Esophagus muscularis mucosa (tissue), 4 donors: ENCODE measurements around the gene C4orf50. TPM values are rescaled to one million over a fixed set of nuclear protein-coding genes. Genes with fewer than 3 reads are reported as not detected.

ENCODE experiments used
- DNase-seq: peaks from one replicate; pipeline ENCODE4 v3.0.0-alpha.2; 2017; ENCODE audit errors: extremely low spot score
- H3K27ac ChIP-seq, 4 donors: fragments of 200-600 bp; sonication (generic); replicated peaks in 1 of 4; 1 replicate in 3 of 4; 2 replicates in 1 of 4; pipeline ENCODE4 v1.5.1; 2016 to 2019; ENCODE audit warnings: mild to moderate bottlenecking in 1 of 4
- H3K27me3 ChIP-seq, 4 donors: fragments of 200-600 bp; sonication (generic); one replicate each; pipeline versions ENCODE4 v1.5.1 to v1.6.0; 2016 to 2019
- H3K36me3 ChIP-seq, 4 donors: fragments of 200-600 bp; sonication (generic); one replicate each; pipeline ENCODE4 v1.5.1; 2016 to 2019
- H3K4me1 ChIP-seq, 4 donors: fragments of 200-600 bp; sonication (generic); one replicate each; pipeline ENCODE4 v1.5.1; 2016 to 2019
- H3K4me3 ChIP-seq, 4 donors: fragments of 200-600 bp; sonication (generic); 1 replicate in 2 of 4; 2 replicates in 2 of 4; pipeline ENCODE4 v1.5.1; 2016 to 2019; ENCODE audit warnings: mild to moderate bottlenecking in 4 of 4, moderate library complexity in 1 of 4
- H3K9me3 ChIP-seq, 4 donors: fragments of 200-600 bp; sonication (generic); 1 replicate in 3 of 4; 2 replicates in 1 of 4; pipeline ENCODE4 v1.5.1; 2016 to 2019
- EP300 ChIP-seq: sonication (generic); formaldehyde crosslinking; IDR thresholded peaks from one replicate; pipeline ENCODE4 v1.6.1; 2017; ENCODE audit warnings: antibody characterized with exemption
- POLR2A ChIP-seq: fragments of 450-650 bp; IDR thresholded peaks from one replicate; pipeline ENCODE4 v1.6.1; 2017; ENCODE audit warnings: antibody characterized with exemption, moderate library complexity, mild to moderate bottlenecking, low read depth
- POLR2AphosphoS5 ChIP-seq, 2 donors: sonication (generic); formaldehyde crosslinking; IDR thresholded peaks; one replicate each; pipeline ENCODE4 v1.6.1; 2017; ENCODE audit warnings: antibody characterized with exemption in 2 of 2
- WGBS: methylation state at CpG from one replicate; pipeline ENCODE4 v1.1.5; 2018; 5-methylcytosine and 5-hydroxymethylcytosine counted together
- intact Hi-C: fragments of 100-400 bp; cut with DNase I; formaldehyde crosslinking; loops from one replicate; pipeline ENCODE4 v1.15.1; 2023
- total RNA-seq, 4 donors: library from RNA; depleted of rRNA; stranded (reverse); fragments of >200 nt; gene quantifications; one replicate each; pipeline versions ENCODE4 v1.1.0 to v1.2.1, GENCODE V29; 2016
- TF ChIP-seq, protein P1 (sequence below), 3 experiments: fragments of 200-600 bp in 2 of 3; fragments of 450-650 bp in 1 of 3; sonication (generic) in 2 of 3; IDR thresholded peaks; one replicate each; pipeline ENCODE4 v1.5.1; 2017 to 2019; ENCODE audit warnings: antibody characterized with exemption in 3 of 3, mild to moderate bottlenecking in 2 of 3, moderate library complexity in 1 of 3

C4orf50 gene
- total RNA-seq, 4 donors from 2014 or later = 0.11 to 0.42 (median 0.26) TPM

- no peak overlapping the region for H3K4me3 ChIP-seq
- no peaks in the 10 kb centered on the region for H3K36me3 ChIP-seq
- no peaks in the 10 kb centered on the region for H3K4me1 ChIP-seq
- no peak for DNase-seq
- no peaks in the 10 kb centered on the region for H3K9me3 ChIP-seq
- 47% methylated on average over 9 of the region's 9 CpGs for WGBS
- TF ChIP-seq POLR2A (no peak), EP300 (no peak), POLR2AphosphoS5 (IDR thresholded peaks at IDR 0.05) (no peak)
- TF ChIP-seq, protein P1, sequence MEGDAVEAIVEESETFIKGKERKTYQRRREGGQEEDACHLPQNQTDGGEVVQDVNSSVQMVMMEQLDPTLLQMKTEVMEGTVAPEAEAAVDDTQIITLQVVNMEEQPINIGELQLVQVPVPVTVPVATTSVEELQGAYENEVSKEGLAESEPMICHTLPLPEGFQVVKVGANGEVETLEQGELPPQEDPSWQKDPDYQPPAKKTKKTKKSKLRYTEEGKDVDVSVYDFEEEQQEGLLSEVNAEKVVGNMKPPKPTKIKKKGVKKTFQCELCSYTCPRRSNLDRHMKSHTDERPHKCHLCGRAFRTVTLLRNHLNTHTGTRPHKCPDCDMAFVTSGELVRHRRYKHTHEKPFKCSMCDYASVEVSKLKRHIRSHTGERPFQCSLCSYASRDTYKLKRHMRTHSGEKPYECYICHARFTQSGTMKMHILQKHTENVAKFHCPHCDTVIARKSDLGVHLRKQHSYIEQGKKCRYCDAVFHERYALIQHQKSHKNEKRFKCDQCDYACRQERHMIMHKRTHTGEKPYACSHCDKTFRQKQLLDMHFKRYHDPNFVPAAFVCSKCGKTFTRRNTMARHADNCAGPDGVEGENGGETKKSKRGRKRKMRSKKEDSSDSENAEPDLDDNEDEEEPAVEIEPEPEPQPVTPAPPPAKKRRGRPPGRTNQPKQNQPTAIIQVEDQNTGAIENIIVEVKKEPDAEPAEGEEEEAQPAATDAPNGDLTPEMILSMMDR (IDR thresholded peaks at IDR 0.05) = no peak
- no peak overlapping the region for H3K27ac ChIP-seq
- intact Hi-C loops = no loop called here
- H3K27me3 ChIP-seq = peaks cover 0 to 64% (median 0%) of the 10 kb centered on the region in 4 donors
These were observed 86.7 kb downstream of the C4orf50 start for GRCh38 chr4:5931526-5931925.

DNA sequence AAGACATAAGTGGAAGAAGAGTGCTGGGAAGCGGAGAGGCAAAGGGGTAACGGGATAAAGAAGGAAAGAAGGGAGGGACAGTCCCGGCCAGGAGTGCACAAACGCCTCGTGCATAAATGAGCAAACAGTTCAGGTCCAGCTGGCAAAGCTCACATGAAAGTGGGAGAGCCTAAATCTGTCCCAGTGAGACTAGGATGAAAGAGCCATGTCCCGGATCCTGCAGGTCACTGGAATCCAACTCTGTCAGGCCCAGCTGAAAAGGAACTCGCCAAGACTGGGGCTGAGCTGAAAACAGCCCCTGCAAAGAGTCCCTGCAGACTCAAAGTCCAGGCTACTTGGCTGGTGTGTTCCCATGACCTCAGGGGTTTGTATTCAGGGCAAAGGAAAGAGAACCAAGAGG is 87.4 kb downstream of the C4orf50 start:
- no peak for DNase-seq
- H3K9me3 ChIP-seq = no peaks in the 10 kb centered on the region
- 71% methylated on average over 7 of the region's 7 CpGs for WGBS
- peaks cover 0 to 67% (median 0%) of the 10 kb centered on the region in 4 donors for H3K27me3 ChIP-seq
- H3K27ac ChIP-seq = no peak overlapping the region
- no peak overlapping the region for H3K4me3 ChIP-seq
- H3K4me1 ChIP-seq = no peaks in the 10 kb centered on the region
- H3K36me3 ChIP-seq = no peaks in the 10 kb centered on the region
- TF ChIP-seq POLR2AphosphoS5 (IDR thresholded peaks at IDR 0.05) (no peak), POLR2A (no peak), EP300 (no peak)
- TF ChIP-seq, protein P1 (IDR thresholded peaks at IDR 0.05) = no peak
- intact Hi-C loops = no loop called here

DNA sequence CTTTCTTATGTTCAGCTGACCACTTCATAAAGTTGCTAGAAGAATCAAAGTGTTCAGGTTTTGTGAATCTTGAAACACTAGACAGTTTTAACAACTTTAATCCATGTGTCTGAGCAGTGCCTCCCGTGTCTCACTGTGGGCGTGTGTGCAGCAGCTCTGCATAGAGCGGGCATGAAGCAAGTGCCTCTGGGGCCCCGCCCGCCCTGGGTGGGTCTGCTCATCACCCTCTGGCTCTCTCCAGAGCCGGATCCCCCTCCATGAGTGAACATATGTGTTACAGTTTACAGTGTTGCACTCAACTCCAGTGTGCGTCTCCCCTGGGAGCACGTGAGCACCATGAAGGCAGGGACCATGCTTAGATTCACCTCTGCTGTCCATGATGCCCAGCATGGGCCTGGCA is 87.8 kb downstream of the C4orf50 start:
- Histone ChIP-seq H3K9me3 (no peaks in the 10 kb centered on the region), H3K4me1 (no peaks in the 10 kb centered on the region), H3K36me3 (no peaks in the 10 kb centered on the region), H3K4me3 (no peak overlapping the region), H3K27me3 (peaks cover 0 to 71% (median 0%) of the 10 kb centered on the region in 4 donors), H3K27ac (no peak overlapping the region)
- intact Hi-C loops = no loop called here
- TF ChIP-seq POLR2AphosphoS5 (IDR thresholded peaks at IDR 0.05) (no peak), POLR2A (no peak), EP300 (no peak)
- TF ChIP-seq, protein P1 (IDR thresholded peaks at IDR 0.05) = no peak
- WGBS = 90% methylated on average over 8 of the region's 8 CpGs
- no peak for DNase-seq

DNA sequence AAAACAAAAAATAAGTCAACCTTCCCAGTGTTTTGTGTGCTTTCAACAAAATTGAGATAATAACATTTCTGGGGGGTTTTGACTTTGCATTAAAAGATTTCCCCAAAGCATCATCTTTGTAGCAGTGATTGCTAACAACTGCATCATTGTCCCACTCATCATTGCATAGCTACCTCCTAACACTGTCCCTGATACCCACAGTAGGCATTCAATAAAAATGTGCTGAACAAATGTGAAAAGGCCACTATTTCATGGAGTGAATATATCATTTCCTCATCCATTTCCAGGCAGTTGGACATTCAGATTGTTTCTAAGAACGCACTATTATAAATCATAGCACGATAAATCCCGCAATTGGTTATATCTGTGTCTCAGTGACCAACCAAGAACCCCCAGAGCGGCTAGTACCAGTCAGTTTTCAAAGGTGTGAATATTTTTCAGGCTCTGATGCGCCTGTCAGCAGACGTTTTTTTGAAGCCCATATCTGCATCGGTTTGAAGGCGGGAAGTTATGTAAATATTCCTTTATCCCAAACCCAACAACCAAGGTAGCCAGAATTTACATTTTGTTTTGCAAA is 89.3 kb downstream of the C4orf50 start:
- H3K4me3 ChIP-seq = no peak overlapping the region
- DNase-seq = no peak
- intact Hi-C loops = no loop called here
- 65% methylated on average over 8 of the region's 8 CpGs for WGBS
- H3K27me3 ChIP-seq = peaks cover 0 to 71% (median 0%) of the 10 kb centered on the region in 4 donors
- H3K9me3 ChIP-seq = no peaks in the 10 kb centered on the region
- no peaks in the 10 kb centered on the region for H3K4me1 ChIP-seq
- no peaks in the 10 kb centered on the region for H3K36me3 ChIP-seq
- TF ChIP-seq POLR2AphosphoS5 (IDR thresholded peaks at IDR 0.05) (no peak), POLR2A (no peak), EP300 (no peak)
- TF ChIP-seq, protein P1 (IDR thresholded peaks at IDR 0.05) = no peak
- no peak overlapping the region for H3K27ac ChIP-seq

GRCh38 chr4:5928274-5928673 is 90.0 kb downstream of the C4orf50 start:
- Histone ChIP-seq H3K27ac (no peak overlapping the region), H3K4me3 (no peak overlapping the region), H3K4me1 (no peaks in the 10 kb centered on the region), H3K36me3 (no peaks in the 10 kb centered on the region), H3K27me3 (peaks cover 0 to 67% (median 0%) of the 10 kb centered on the region in 4 donors), H3K9me3 (no peaks in the 10 kb centered on the region)
- TF ChIP-seq EP300 (no peak), POLR2AphosphoS5 (IDR thresholded peaks at IDR 0.05) (no peak), POLR2A (no peak)
- TF ChIP-seq, protein P1 (IDR thresholded peaks at IDR 0.05) = no peak
- 55% methylated on average over 8 of the region's 8 CpGs for WGBS
- intact Hi-C loops = no loop called here
- no peak for DNase-seq
